B cell (primary cell): Measurements from ENCODE around the gene TSHZ1. TPM values are rescaled to one million over a fixed set of nuclear protein-coding genes. Genes with fewer than 3 reads are reported as not detected.
"Not testable (repeated sequence)": the region's sequence is repeated elsewhere in the genome, so short reads cannot be mapped to it uniquely, and the experiment has no call there.

ENCODE experiments used
- ATAC-seq: fragments of 200-7000 bp; cut with Tn5 transposase; one replicate; pipeline ENCODE4 v1.10.0; 2021; ENCODE audit warnings: low read depth, mild to moderate bottlenecking, moderate number of reproducible peaks, moderate library complexity
- CTCF ChIA-PET: fragments of 350-600 bp; sonication (Branson Sonifier 250); formaldehyde crosslinking; loops from one replicate; lab custom pipeline; 2021; ENCODE audit warnings: antibody characterized with exemption, inconsistent platforms; lab: Charles Lee
- POLR2A ChIA-PET: fragments of 350-600 bp; sonication (Branson Sonifier 250); formaldehyde crosslinking; loops from one replicate; lab custom pipeline; 2021; ENCODE audit warnings: antibody characterized with exemption; lab: Charles Lee
- DNase-seq: peaks from one replicate; pipeline ENCODE4 v3.0.0; 2013
- H2AFZ ChIP-seq: 2 replicates; pipeline ENCODE4 v1.6.1; 2012; ENCODE audit warnings: mild to moderate bottlenecking, low read depth, low read length; ENCODE audit not compliant: insufficient read depth, poor library complexity, severe bottlenecking
- H3K27ac ChIP-seq, 2 donors: 1 replicate in 1 of 2; 2 replicates in 1 of 2; pipeline ENCODE4 v1.5.1; 2012 to 2013; ENCODE audit warnings: low read length in 2 of 2, mild to moderate bottlenecking in 2 of 2, moderate library complexity in 1 of 2
- H3K27me3 ChIP-seq, 4 experiments: fragments of 200-600 bp in 1 of 4; sonication (generic) in 1 of 4; replicated peaks in 1 of 4; 1 replicate in 2 of 4; 2 replicates in 2 of 4; pipeline versions ENCODE4 v1.6.1 to v1.7.0; 2013 to 2016; ENCODE audit warnings: low read length in 3 of 4, mild to moderate bottlenecking in 2 of 4, mixed read lengths in 1 of 4, moderate library complexity in 1 of 4; ENCODE audit not compliant: insufficient read depth in 4 of 4, control insufficient read depth in 3 of 4; ENCODE audit errors: control extremely low read depth in 1 of 4
- H3K36me3 ChIP-seq, 2 experiments: replicated peaks in 1 of 2; 1 replicate in 1 of 2; 2 replicates in 1 of 2; pipeline versions ENCODE4 v1.6.1 to v1.7.1; 2013; ENCODE audit warnings: low read length in 1 of 2; ENCODE audit not compliant: insufficient read depth in 2 of 2, control insufficient read depth in 1 of 2; ENCODE audit errors: control extremely low read depth in 1 of 2, extremely low read depth in 1 of 2
- H3K4me1 ChIP-seq, 2 donors: fragments of 200-600 bp in 1 of 2; sonication (generic) in 1 of 2; 1 replicate in 1 of 2; 2 replicates in 1 of 2; pipeline versions ENCODE4 v1.5.1 to v1.6.1; 2013 to 2017; ENCODE audit warnings: low read length in 2 of 2; ENCODE audit not compliant: control insufficient read depth in 2 of 2, insufficient read depth in 2 of 2
- H3K4me2 ChIP-seq: replicated peaks from 2 replicates; pipeline ENCODE3; 2012; ENCODE audit warnings: mild to moderate bottlenecking, low read depth, low read length; ENCODE audit not compliant: poor library complexity, severe bottlenecking
- H3K4me3 ChIP-seq, 5 experiments: fragments of 200-600 bp in 1 of 5; sonication (generic) in 1 of 5; 1 replicate in 3 of 5; 2 replicates in 2 of 5; pipeline versions ENCODE4 v1.5.1 to v1.7.0; 2011 to 2016; ENCODE audit warnings: low read length in 4 of 5, mild to moderate bottlenecking in 4 of 5, low read depth in 2 of 5, control low read depth in 1 of 5, moderate library complexity in 1 of 5; ENCODE audit not compliant: insufficient read depth in 1 of 5; ENCODE audit errors: control extremely low read depth in 1 of 5, extremely low read depth in 1 of 5
- H3K79me2 ChIP-seq: fragments of 200-600 bp; sonication (generic); one replicate; pipeline ENCODE4 v1.6.0; 2016; ENCODE audit warnings: low read length; ENCODE audit not compliant: control insufficient read depth, insufficient read depth
- H3K9ac ChIP-seq: fragments of 200-600 bp; sonication (generic); 2 replicates; pipeline ENCODE4 v1.6.1; 2017; ENCODE audit warnings: mild to moderate bottlenecking, low read length, moderate library complexity
- H3K9me3 ChIP-seq, 3 donors: one replicate each; pipeline versions ENCODE4 v1.6.1 to v1.7.1; 2013; ENCODE audit warnings: low read length in 2 of 3; ENCODE audit not compliant: control insufficient read depth in 2 of 3, insufficient read depth in 1 of 3; ENCODE audit errors: control extremely low read depth in 1 of 3
- H4K20me1 ChIP-seq: 2 replicates; pipeline ENCODE4 v1.6.0; 2012; ENCODE audit warnings: mild to moderate bottlenecking, low read length; ENCODE audit not compliant: insufficient read depth, control insufficient read depth, poor library complexity, severe bottlenecking
- H3K27ac Mint-ChIP-seq: one replicate; pipeline ENCODE4 v1.8.0; 2021; ENCODE audit warnings: mixed read lengths
- H3K27me3 Mint-ChIP-seq: one replicate; pipeline ENCODE4 v1.8.0; 2021; ENCODE audit warnings: mixed read lengths
- H3K4me1 Mint-ChIP-seq: one replicate; pipeline ENCODE4 v1.8.0; 2021; ENCODE audit warnings: mixed read lengths
- H3K4me3 Mint-ChIP-seq: one replicate; pipeline ENCODE4 v1.8.0; 2021; ENCODE audit warnings: mixed read lengths
- H3K9me3 Mint-ChIP-seq: one replicate; pipeline ENCODE4 v1.8.0; 2022; ENCODE audit warnings: mixed read lengths; ENCODE audit not compliant: insufficient read depth
- EZH2 ChIP-seq: IDR thresholded peaks from 2 replicates; pipeline ENCODE4 v1.6.1; 2012; ENCODE audit warnings: borderline replicate concordance, low read depth, mild to moderate bottlenecking, moderate library complexity, low read length; ENCODE audit not compliant: insufficient read depth, poor library complexity, severe bottlenecking
- WGBS: methylation state at CpG from one replicate; pipeline ENCODE4 v1.1.5; 2013; ENCODE audit warnings: missing lambda C conversion rate; ENCODE audit not compliant: insufficient coverage; 5-methylcytosine and 5-hydroxymethylcytosine counted together
- intact Hi-C: fragments of 100-400 bp; cut with micrococcal nuclease; formaldehyde crosslinking; loops from one replicate; pipeline ENCODE4 v1.10.0; 2022
- polyA plus RNA-seq: library from polyadenylated mRNA; depleted of rRNA; stranded (reverse); fragments of >200 nt; gene quantifications from 2 replicates; pipeline ENCODE4 v1.2.3, GENCODE V29; 2012
- total RNA-seq, 2 donors: library from RNA; stranded (reverse); fragments of 120-200 nt in 1 of 2; gene quantifications; 1 replicate in 1 of 2; 2 replicates in 1 of 2; pipeline versions ENCODE4 v1.2.3 to v1.2.4, GENCODE V29; 2013 to 2022

The TSHZ1 gene
- total and polyA plus RNA-seq, 2 donors (not counting 1 experiment from before 2014, with no cell fraction given): 5.3 to 9.8 TPM

GRCh38 chr18:75185460-75185859, 25.1 kb upstream of the TSHZ1 start:
- H4K20me1 ChIP-seq: no peaks in the 10 kb centered on the region
- Mint-ChIP-seq H3K27ac (no peak overlapping the region), H3K27me3 (peaks cover 40% of the 10 kb centered on the region), H3K4me1 (no peaks in the 10 kb centered on the region), H3K4me3 (no peak overlapping the region), H3K9me3 (no peaks in the 10 kb centered on the region)
- no peaks in the 10 kb centered on the region for H3K79me2 ChIP-seq
- H3K27ac ChIP-seq: no peak overlapping the region
- intact Hi-C loops: no loop called here
- no peak overlapping the region for H3K9ac ChIP-seq
- no peaks in the 10 kb centered on the region for H3K4me1 ChIP-seq
- peaks cover 0 to 11% (median 0%) of the 10 kb centered on the region in 4 experiments for H3K27me3 ChIP-seq
- TF ChIP-seq EZH2: no peak
- H3K4me2 ChIP-seq: no peak overlapping the region
- H2AFZ ChIP-seq: no peak overlapping the region
- H3K36me3 ChIP-seq: no peaks in the 10 kb centered on the region
- ChIA-PET CTCF (no interaction called here), POLR2A (no interaction called here)
- DNase-seq: no peak
- peaks cover 0 to 12% (median 0%) of the 10 kb centered on the region in 3 donors for H3K9me3 ChIP-seq
- 100% methylated on average over 3 of the region's 3 CpGs for WGBS
- H3K4me3 ChIP-seq: no peak overlapping the region
- ATAC-seq: no peak

DNA sequence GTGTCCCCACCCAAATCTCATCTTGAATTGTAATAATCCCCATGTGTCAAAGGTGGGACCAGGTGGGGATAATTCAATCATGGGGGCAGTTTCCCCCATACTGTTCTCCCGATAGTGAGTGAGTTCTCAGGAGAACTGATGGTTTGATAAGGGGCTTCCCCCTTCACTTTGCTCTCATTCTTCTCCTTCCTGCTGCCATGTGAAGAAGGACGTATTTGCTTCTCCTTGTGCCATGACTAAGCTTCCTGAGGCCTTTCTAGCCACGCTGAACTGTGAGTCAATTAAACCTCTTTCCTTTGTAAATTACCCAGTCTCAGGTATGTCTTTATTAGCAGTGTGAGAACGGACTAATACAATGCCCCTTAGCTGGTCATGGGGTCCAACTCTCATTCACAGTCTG, 22.9 kb upstream of the TSHZ1 start:
- H3K4me2 ChIP-seq, H3K36me3 ChIP-seq, ATAC-seq, H2AFZ ChIP-seq, H3K4me1 ChIP-seq, intact Hi-C loops, H3K27ac Mint-ChIP-seq, H3K4me3 ChIP-seq, H3K9me3 Mint-ChIP-seq, H3K4me1 Mint-ChIP-seq, CTCF ChIA-PET, H3K27ac ChIP-seq, H3K4me3 Mint-ChIP-seq, DNase-seq, H3K79me2 ChIP-seq, H4K20me1 ChIP-seq, H3K9ac ChIP-seq, POLR2A ChIA-PET: not testable (repeated sequence)
- peaks cover 47% of the 10 kb centered on the region for H3K27me3 Mint-ChIP-seq
- Histone ChIP-seq H3K9me3 (peaks cover 0 to 12% (median 0%) of the 10 kb centered on the region in 3 donors), H3K27me3 (peaks cover 0 to 11% (median 0%) of the 10 kb centered on the region in 4 experiments)
- 100% methylated on average over 1 of the region's 4 CpGs for WGBS
